Measurements from ENCODE around the gene CCDC88A.
"Not testable (repeated sequence)": the region's sequence is repeated elsewhere in the genome, so short reads cannot be mapped to it uniquely, and the experiment has no call there.

Gene CCDC88A

DNA sequence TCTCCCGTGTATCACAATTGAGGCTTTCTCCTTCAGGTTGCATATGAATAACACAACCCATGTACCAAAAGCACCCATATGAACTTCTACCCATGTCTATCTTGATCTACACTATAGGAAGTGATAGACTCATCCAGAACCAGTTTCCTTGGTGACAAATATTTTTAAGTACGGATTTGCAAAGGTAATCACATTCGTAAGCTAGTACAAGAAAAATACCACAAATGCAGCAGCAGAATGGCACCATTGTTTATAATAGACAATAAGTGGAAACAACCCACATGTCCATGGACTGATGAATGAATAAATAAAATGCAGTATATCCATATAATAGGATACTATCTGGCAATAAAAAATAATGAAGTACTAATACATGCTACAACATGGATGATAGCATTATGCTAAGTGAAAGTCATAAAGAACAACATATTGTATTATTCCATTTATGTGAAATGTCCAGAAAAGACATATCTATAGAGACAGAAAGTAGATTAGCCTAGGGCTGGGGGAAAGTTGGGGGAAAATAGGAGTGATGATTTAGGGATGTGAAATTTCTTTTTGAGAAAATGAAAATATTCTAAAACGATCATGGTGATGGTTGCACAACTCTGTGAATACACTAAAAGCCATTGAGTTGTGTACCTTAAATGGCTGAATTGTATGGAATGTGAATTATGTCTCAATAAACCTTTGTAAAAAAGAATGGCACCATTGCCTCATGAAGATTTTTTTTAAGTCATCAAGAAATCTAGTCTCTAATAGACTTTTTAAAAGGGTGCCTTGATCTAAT lies 3.4 kb upstream of the CCDC88A start:
- DNase-seq: no peak

DNA sequence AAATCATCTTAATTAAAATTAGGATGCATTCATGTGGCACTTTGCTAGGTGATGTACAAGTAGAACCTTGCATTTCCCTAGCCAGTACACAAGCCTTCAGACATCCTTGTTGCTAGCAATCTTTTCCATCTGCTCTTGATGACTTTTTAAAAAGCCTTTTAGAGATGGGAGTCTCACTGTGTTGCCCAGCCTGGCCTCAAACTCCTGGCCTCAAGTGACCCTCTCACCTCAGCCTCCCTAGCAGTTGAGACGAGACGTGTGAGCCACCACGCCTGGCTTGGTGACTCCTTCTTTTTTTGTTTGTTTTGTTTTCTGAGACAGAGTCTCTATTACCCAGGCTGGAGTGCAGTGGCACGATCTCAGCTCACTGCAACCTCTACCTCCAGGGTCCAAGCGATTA lies 1.7 kb upstream of the CCDC88A start:
- DNase-seq: no peak

DNA sequence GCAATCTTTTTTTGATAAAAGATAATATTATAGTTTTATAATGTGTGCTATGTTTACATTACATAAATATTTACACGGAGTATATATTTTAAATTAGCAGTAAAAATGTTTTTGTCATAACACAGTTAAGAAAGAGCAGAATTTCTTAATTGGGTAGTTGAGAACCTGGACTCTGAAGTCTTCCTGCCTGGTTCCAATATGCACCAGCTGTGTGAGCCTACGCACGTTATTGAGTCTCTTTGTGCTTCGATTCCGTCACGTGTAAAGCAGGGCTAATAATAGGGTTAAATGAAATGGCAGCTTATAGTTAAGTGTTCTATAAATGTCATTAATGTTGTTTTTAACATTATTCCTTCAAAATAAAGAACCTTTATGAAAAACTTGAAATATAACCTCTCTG lies 1.2 kb upstream of the CCDC88A start:
- no peak for DNase-seq

DNA sequence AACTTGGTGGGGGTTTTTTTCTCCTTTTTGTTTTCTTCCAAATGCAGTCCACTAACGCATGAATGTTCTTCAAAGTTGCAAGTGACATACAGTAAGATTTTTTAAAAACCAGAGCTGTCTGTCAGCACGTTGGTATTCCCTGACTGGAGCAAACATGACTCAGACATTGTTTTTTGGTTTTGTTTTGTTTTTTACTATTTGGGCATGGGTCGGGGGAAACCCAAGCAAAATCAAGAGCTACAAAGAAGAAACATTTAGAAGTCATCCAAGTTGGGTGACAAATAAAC lies 726 bp upstream of the CCDC88A start:
- DNase-seq: no peak

DNA sequence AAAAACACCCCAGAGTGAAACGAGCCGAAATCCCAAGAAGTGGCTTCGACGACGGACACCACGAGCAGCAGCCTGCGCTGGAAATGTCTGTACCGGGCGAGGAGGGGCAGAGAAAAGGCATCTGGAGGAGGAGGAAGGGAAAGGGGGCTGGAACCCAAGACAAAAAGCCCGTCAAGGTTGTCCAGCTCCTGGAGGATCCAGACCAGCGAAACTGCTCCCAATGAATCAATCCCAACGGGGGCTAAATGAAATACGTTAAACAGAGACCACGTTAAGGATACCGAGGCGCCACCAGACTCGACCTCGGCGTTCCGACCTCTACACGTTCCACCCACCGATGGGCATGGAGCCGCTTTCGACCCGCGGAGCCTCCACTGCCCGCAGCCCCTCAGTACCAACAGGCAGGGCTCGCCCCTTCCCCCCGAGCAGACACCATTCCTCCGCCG lies 400 bp downstream of the CCDC88A start:
- no peak for DNase-seq

DNA sequence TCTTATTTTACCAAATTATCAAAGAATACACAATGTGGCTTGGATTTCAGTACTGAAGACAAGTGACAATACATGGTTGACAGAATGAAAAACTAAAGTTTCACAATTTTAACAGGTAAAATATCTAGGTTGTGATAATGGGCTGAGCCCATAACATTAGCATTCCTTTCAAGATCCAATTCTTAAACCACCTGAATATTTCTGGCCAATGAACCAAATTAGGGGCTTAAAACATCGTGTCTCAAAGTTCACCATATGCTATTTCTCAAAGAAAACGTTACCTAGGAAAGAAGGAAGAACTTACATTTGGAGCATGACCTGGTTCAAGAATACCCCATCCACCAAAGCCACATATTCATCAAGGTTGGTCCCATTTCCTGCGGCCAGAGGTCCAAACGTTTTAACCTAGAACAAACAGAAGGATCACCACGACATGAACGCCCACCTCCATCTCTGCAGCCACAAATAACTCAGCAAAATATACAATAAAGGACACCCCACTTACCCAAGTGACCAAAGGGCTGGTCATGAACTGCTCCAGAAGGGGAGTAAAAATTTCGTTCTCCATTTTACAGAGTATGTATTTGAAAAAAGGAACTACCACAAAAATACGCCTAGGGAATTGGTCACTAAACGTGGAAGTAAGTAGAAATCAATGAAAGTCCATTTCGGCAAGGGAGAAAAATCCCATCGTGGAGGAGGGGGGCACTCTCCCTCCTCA lies 984 bp downstream of the CCDC88A start:
- no peak for DNase-seq

DNA sequence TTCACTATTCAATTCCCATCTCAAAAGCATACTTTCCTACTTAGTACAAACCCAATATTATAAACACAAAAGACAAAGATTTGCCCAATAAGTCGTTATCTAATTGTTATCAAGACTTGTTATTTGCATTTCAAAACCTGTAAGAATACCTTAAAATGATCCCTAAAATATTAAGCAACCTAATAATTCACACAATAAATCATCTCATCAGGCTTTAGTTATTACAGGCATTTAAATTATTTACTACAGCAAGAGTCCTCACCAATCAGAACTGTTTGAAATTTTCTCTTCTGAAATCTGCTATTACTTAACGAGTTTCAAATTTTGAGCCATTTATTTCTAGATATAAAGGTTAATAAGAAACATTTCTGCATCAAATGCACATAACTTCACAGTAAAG lies 1.6 kb downstream of the CCDC88A start:
- no peak for DNase-seq

DNA sequence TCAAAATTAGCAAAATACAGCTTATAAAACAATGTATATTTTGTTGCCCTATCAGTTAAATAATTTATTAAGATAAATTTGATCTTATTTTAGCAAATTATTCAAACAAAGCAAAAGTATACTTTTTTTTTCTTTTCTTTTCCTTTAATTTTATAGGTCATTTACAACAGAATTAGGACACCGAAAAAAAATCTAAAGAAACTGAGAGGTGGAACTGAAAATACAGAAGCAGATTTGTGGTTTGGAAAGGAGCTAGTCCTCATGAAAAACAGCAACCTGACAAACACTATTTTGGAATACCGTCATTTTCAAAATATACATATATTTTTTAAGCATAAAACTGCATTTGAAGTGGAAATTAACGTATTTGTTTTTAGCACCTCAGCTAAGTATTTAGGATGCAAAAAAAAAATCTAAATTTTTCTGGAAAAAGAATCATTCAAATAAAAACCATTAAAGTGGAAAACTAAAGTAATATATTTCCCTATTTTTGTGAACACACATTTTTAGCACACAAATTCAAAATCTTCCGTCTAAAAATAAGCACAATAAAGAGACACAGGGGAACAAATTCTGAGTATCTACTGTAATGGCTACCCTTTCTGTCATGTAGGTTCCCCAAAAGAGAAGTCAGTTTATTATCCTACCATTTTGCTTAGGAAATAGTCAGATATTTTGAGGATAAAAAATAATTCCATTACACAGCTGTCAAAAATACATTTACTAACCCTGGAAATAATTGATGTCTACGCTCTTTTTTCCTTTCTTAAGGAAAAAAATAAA lies 2.7 kb downstream of the CCDC88A start:
- no peak for DNase-seq

DNA sequence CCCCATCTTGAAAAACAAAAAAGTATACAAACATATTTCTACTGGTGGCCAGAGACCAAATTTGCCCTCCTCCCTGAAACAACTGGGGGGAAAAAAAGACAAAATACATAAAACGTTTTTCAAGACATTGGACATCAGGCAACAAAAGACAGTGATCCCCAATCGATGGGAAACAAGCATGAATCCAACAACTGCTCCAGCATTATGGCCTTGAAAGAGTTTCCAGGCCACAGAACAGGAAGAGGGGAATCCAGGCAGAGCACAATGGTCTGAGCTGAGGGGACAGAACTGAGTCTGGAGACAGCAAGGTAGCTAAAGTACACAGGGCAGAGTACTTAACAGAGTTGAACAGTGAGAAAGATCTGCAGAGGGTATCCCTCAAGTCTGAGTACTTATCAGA lies 4.4 kb downstream of the CCDC88A start:
- no peak for DNase-seq

DNA sequence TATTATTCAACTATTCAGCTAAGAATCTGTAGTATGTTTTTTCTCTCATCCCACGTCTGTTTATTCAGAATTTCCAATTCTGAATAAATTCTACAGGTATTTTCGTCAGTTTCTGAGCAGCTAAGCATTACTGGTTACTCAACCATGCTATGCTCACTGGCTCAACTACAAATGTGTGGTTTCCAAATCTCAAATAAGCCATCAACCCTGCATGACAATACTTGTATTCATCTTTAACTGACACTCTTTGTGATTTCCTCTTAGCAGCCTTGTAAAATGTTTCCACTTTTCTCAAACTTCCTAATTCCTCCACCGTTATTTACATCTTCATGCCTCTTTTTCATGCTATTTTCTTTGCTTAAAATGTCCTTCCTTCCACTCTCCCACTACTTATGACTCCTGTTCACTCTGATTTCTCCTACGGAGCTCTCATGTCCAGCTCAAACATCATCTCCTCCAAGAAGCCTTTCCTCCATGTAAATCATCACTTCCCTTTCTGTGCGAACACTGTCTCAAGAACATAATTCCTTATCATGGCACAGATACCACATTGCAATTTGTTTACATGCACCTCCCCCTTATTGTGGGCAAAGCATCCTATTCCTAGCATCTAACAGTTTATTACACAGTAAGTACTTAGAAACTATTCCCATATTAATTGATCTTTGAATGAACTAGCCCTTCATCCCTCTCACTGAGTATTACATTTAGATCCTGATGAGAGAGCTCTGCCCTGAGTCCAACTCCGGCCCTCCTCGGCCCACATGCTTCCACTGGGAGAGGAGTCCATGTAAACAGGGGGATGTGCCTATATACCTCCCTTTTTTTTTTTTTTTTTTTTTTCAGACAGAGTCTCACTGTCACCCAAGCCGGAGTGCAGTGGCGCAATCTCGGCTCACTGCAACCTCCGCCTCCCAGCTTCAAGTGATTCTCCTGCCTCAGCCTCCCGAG lies 10.5 kb downstream of the CCDC88A start:
- no peak for DNase-seq

DNA sequence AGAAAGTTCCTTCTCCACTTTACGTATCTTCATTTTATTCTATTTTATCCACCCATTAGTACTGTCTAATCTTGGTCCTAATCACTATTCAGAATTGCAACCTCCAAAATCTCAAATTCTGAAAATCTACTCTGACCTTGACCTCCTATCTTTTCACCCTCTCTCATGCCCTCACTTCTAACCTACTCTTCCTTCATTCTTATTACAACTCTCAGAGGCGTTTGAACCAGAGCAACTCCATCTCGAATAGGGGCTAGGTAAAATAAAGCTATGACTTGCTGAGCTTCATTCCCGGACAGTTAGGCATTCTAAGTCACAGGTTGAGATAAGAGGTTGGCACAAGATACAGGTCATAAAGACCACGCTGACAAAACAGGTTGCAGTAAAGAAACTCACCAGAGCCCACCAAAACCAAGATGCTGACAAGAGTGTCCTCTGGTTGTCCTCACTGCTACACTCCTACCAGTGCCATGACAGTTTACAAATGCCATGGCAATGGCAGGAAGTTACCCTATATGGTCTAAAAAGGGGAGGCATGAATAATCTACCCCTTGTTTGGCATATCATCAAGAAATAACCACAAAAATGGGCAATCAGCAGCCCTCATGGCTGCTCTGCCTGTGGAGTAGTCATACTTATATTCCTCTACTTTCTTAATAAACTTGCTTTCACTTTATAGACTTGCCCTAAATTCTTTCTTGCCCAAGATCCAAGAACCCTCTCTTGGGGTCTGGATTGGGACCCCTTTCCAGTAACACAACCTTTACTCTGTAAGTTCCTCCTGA lies 11.4 kb downstream of the CCDC88A start:
- no peak for DNase-seq

DNA sequence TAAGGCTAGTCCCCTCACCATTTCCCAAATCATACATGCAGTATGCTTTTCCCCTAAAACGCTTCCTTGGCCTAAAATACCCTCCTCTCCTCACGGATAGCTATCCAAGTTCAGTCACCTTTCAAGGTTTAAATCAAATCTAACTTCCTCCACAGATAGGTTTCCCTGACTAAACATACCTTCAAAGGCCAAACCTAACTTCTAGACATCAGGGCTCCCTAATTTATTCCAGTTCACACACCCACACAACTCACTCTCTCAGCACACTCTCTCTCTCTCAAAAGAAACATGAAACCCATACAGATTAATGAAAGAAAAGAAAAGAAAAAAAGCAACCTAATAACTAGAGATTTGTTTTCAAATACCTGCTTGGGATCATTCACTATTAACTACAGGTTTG lies 14.5 kb downstream of the CCDC88A start:
- no peak for DNase-seq

DNA sequence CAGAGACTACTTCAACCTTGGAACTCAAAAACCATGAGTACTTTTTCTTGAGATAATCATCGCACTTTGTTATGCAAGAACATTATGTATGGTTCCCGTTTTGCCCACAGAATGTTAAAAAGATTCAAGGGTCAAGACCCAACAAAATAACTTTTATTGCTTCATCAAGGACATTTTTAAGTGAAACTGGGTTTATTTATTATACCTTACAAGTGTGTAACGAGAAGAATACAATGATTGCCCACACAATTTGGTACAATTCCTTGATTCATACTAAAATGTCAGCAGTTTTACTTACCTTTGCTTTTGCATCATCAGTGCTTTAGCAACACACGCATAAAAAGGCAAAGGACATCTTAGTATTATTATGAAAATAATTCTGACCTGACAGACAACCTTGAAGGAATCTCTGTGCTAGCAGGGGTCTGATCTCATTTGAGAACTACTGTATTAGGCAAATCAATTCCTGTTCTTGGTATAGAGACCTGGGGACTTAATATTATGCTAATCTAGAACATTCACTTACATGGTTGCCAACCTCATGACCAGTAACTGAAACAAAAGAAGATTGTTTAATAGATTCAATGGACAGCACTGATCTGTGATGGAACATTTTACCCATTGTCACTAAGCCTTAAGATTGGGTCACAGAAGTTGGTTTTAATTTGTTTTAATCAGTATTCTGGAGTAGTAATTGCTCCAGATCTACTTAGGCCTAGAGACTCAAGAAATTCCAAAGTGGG lies 16.2 kb downstream of the CCDC88A start:
- DNase-seq: no peak

DNA sequence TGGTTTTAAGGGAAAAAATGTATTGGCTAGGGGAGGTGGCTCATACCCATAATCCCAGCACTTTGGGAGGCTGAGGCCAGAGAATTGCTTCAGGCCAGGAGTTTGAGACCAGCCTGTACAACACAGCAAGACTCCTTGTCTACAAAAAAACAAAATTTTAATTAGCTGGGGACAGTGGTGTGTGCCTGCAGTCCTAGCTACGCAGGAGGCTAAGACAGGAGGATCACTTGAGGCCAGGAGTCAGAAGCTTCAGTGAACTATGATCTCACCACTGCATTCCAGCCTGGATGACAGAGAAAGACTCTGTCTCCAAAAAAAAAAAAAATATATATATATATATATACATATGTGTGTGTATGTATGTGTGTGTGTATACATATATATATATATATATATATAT lies 18.5 kb downstream of the CCDC88A start:
- DNase-seq: no peak

DNA sequence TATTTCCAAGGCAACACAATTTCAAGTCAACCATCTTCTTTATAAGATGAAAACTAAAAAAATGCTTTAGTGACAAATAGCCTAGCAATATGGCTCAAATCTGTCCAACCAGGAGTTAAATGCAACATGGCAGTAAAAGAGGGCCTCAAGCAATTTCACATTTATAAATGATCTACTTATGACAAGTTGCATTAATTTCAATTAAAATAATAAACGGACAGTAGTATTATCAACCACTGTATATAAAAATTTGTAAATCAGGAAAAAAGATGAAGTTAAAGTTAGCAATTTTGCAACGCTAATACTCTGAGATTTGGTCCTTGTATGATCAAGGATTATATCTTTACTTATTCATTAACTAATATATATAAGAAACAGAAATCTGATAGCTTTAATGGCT lies 19.3 kb downstream of the CCDC88A start:
- DNase-seq: no peak

DNA sequence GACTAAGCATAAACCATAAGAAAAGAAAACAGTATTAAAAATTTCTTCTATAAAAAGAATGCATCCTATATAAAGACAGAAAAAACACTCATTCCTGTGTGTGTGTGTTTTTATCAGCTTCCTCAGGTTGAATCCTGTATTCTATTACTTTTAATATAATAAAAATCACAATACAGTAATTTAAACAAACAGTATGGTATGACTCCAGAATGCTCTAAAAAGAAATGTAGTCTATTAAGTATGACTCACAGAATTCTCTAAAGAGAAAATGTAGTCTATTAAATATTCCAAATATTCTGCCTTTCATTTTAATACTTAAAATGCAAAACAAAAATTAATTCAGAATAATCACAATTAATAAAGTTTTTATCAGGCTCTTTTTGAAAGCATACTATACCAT lies 19.8 kb downstream of the CCDC88A start:
- no peak for DNase-seq

DNA sequence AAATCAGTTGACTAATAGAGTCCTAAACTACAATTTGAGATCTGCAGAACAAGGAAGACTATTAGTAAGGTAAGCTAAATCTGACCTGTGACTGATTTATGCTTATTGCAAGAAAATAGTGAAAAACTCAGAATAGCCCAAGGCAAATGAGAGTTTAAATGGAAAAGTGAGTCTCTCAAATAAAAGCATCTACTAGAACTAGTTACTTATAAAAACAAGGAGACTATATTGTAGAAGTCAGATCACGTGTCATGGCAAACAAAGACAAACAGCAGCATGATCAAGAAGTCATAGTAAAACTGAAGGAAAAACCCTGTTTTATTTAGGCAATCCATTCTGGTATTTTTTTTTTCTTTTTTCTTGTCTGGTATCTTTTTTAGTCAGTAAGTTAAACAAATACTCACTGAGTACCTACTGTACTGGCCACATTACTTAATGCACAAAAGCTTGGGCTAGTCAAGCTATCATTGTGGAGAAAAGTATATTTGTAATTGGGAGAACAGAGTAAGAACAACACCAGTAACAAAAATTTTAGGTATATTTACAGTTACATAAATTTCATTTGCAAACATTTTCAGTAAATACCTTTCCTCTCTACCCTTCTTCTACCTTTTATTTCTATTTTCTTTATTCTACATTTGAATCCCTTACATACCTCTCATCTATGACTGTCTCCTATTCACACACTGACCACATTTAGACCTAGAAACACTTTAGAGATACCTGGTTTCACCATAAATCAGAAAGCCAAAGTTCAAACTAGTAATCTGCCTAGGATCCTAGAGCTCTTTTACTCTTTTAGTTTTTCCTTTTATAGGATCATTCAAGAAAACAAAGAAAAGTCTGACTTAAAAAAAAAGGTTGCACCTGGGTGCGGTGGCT lies 23.7 kb downstream of the CCDC88A start:
- DNase-seq: no peak

DNA sequence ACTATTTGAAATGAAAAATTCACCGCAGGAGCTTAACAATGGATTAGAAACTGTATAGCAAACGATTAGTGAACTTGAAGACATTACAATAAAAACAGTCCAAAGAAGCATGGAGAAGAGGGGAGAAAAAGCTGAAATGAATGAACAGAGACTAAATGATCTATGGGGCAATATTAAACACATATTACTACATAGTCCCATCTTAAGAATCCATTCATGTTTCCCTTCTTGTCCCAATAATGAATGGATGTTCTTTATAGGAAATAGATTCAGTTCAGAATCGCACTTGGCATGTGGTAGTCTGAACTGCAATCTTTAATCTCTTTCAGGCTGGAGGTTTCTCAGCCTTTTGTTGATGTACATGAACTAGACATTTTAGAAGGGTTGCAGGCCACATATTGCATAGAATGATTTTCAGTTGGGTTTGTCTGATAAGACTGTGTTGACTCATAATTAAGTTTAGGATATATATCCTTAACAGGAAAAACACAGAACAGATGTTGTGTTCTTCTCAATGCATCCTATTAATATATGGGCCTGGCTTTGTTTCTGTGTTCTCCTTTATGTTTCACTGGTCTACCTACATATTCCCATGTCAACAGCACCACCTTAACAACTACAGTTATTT lies 27.9 kb downstream of the CCDC88A start:
- no peak for DNase-seq

DNA sequence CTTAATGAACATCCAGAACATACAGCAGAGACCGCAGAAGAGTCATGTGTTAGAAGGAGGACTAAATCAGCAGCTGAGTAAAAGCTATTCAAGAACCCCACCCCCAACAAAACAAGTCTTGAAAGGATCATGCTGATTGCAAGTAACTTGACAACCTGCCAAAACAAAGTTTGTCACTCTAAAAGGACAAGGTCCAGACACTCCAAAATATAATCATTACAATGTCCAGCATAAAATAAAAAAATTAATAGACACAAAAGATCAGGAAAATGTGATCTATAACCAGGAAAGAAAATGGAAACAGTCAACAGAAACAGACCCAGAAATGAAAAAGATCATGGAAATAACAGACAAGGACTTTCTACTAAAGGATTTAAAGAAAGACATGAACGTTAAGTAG lies 28.5 kb downstream of the CCDC88A start:
- no peak for DNase-seq

DNA sequence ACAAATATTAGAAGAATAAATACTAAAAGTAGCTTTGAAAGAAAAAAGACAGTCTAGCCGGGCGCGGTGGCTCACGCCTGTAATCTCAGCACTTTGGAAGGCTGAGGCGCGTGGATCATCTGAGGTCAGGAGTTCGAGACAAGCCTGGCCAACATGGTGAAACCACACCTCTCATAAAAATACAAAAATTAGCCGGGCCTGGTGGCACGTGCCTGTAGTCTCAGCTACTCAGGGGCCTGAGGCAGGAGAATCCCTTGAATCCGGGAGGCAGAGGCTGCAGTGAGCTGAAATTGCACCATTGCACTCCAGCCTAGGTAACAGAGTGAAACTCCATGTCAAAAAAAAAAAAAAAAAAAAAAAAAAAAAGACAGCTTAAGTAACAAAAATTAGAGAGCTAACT lies 34.1 kb downstream of the CCDC88A start:
- not testable (repeated sequence) for DNase-seq

Data from NK-92 treated with Interleukin-12 subunit alpha and Interleukin-12 subunit beta, amount 100 ng/mL, for 24 hours (cell line).